LNCAP (cell line): ENCODE results near the gene VPS13C.

Experiments
- TF ChIP-seq, protein P1 (sequence below): fragments of 450-650 bp; IDR thresholded peaks from 2 replicates; pipeline ENCODE4 v1.5.1; 2017; ENCODE audit warnings: mild to moderate bottlenecking

Gene VPS13C

DNA sequence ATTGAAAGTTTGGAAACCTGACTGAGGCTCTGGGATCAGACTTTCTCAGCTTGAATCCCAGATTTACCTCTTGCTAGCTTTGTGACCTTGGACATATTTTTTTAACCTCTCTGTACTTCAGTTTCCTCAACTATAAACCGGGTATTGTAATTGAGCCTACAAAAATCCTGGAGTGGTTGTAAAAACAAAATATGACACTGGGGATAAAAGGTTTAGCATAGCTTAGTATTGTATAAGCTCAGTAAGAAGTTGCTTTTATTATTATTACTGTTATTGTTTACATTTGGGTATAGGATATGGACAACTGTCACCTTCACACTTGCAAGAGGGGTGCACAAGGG lies 28.1 kb upstream of the VPS13C start:
- TF ChIP-seq, protein P1, sequence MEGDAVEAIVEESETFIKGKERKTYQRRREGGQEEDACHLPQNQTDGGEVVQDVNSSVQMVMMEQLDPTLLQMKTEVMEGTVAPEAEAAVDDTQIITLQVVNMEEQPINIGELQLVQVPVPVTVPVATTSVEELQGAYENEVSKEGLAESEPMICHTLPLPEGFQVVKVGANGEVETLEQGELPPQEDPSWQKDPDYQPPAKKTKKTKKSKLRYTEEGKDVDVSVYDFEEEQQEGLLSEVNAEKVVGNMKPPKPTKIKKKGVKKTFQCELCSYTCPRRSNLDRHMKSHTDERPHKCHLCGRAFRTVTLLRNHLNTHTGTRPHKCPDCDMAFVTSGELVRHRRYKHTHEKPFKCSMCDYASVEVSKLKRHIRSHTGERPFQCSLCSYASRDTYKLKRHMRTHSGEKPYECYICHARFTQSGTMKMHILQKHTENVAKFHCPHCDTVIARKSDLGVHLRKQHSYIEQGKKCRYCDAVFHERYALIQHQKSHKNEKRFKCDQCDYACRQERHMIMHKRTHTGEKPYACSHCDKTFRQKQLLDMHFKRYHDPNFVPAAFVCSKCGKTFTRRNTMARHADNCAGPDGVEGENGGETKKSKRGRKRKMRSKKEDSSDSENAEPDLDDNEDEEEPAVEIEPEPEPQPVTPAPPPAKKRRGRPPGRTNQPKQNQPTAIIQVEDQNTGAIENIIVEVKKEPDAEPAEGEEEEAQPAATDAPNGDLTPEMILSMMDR: no peak

- TF ChIP-seq, protein P1: no peak
Observed at GRCh38 chr15:62087671-62088352, 27.6 kb upstream of the VPS13C start.

- TF ChIP-seq, protein P1: no peak
Observed at GRCh38 chr15:62085740-62086139, 25.5 kb upstream of the VPS13C start.

GRCh38 chr15:62083194-62084154 lies 23.2 kb upstream of the VPS13C start:
- TF ChIP-seq, protein P1: no peak

GRCh38 chr15:62079594-62079993 lies 19.3 kb upstream of the VPS13C start:
- TF ChIP-seq, protein P1: no peak

GRCh38 chr15:62075595-62076277 lies 15.5 kb upstream of the VPS13C start:
- TF ChIP-seq, protein P1: no peak

GRCh38 chr15:62071711-62072308 lies 11.6 kb upstream of the VPS13C start:
- TF ChIP-seq, protein P1: peak; percentile 70
